HG03095 (cell line): ENCODE results near the gene ID4.

Experiments used
- ATAC-seq: cut with Tn5 transposase; IDR thresholded peaks from one replicate; pipeline ENCODE4 v1.9.1; 2021; ENCODE audit warnings: moderate library complexity; ENCODE audit not compliant: unreplicated experiment

The ID4 gene

DNA sequence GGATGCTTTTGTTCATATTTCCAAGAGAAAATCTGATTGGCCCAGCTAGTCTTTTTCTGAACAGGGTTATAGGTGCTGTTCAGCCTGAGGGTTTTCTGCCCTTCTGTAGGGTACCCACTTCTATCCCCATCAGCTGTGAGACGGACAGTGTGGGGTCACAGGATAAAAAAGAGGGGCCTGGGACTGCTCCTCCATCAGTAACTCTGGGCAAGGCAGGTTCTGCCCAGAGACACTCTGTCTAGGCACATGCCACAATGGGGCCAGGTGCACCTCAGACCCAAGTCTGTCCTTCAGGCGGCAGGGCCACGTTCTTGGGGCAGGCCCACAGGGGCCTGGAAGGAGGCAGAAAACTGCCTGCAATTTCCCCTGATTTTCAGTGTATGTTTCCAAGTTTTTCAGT is 20.0 kb downstream of the ID4 start:
- no peak for ATAC-seq

DNA sequence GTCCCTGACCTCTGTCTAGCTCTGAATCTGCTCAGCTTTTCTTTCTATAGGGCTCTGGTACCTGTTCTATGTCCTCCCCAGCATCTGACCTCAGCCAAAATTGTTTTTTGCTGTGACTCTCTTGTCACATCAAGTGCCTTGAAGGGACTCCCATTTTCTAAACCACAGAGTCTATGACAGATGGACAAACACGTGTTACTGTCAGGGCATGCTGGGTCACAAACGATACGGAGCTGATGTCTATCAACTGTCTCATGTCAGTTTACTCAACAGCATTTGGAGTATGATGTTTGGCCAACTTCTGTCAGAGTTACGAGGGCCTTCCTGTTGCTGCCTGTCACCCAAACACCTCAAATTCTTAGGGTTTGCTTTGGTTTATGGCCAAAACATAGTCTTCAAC is 20.5 kb downstream of the ID4 start:
- no peak for ATAC-seq

DNA sequence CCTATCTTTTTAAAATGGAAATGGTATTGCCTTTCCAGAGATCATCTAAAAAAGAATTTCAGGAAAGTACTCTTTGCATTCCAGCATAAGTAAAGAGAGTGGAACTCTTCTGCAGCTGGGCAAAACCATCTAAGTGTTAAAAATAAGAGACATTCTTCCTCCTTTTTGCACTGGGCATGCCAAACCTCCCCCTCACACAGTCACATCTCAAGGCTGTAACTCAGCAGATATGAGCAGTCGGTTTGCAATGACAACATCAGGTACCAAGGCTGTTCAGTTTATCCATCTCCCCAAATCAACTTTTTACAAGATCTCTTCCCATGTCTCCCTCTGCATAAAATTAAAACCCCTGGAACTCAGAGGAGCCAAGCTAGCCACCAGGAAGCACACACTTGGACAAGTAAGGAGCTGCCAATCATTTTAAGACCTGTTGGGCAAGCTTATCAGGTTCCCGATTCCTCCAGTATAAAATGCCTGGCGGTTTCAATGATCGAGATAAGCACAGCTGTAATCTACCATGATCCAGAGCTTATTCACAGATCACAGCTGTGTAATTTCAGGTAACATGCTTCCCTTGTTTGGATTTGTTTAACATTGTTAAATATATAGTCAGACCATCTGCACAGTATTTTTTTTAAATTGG is 23.2 kb downstream of the ID4 start:
- ATAC-seq, result no peak

DNA sequence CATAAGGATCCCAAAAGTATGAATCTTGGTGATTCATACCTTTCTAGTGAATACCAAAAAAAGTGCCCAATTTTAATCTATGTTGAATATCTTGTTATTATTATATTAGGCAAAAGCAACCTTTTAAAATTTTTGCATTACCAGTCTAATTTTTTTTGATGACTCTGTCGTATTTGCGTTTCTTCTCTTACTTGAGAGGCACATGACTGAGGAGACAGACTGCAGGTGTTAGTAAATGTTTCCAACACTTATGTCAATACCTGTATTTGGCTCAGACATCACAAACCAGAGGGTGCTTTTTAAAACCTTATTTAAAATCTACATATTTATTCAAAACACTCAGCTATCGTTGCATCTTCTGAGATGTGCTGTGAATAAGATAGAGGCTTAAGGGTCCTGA is 27.1 kb downstream of the ID4 start:
- ATAC-seq, result no peak

DNA sequence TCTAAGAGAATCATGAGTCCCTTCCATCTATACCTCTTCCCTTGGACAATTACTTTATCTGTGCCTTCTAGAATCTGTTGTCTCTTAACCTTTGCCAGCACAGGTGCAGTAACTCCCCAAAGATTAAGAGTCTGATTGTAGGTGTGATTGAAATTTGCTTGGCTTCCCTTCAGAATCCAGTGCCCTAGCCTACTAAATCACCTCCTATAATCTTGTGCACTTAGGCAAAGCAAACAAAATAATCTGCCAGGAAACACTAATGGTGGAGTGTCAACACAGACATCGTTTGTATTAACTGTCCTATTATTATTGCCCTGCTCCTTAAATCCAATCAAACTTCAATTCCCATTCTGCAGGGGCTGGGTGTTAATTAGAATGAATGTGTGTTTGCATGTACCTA is 28.0 kb downstream of the ID4 start:
- no peak for ATAC-seq

DNA sequence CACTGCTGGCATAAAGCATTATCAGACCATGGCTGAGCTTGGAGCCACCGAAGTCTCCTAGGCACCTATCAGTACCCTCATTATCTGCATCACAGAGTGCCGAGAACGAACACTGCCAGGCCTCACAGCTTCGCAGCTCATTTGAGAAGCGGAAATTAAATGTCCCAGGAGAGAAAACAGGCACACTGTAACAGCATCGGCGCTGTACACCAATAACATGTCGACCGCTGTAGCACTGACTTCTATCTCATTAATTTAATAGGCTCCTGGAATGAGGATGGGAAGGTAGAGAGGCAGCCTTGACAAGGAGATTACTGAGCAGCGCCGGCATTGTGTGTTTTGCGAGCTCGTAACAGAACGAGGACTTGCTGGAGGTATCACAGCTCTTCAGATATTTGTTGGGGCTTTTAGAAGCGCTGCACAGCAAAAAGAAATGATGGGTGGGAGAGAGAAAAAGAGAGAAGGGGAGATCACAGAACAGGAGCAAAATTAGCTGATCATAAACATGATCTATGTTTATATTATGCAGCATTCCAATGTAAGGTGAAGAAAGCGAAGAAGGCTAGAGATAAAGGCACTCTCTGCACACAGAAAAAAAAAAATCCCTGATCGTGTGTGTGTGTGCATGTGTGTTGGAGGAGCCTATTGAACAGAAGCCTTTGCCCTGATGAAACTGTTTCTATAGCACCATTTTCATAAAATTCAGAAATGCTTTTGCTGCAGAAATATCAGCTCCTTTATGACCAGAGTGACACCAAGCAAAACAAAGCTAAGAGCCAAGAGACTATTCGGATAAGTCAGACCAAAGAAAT is 29.2 kb downstream of the ID4 start:
- ATAC-seq, result no peak

DNA sequence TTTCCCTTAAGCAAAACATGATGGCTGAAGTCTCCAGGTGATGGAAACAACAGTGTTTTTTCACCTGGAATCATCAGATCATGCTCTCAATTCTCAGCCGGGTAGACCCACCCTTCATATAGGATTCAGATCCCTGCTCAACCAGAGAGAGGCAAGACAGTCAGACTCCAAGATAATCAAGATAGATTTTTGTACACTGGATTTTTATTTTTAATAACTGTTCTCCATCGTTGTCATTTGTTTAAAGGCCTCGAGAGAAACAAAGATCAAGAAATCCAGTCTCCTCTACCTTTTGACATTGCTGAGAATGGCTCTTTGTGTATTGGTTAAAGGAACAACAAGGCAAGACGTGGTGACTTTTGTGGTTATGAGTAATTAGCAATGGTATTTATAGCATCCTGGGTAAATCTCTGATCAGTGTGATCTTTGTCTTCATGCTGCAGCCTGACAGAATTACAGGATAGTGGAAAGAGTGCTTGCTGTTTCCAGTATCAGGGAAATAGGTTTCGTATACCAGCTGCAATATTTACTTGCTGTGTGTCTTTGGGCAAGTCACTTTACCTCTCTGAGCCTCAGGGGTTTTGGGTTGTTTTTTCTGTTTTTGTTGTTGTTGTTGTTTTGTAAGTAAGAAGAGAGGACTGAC is 29.9 kb downstream of the ID4 start:
- ATAC-seq, result no peak

DNA sequence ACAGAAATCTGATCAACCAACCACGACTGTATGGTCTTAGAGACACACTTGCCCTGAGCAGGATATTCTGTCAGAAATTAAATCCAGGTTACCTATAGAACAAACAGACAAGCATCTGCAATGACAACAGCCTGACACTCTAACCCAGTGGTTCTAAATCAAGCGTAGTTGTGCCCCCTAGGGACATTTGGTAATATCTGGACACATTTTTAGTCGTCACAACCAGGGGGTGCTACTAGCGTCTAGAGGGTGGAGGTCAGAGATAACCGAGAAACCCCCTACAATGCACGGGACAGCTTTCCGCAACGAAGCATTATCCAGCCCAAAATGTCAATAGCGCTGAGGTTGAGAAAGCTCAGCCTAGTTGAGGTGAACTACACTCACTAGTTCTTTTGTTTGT is 32.3 kb downstream of the ID4 start:
- ATAC-seq, result no peak

DNA sequence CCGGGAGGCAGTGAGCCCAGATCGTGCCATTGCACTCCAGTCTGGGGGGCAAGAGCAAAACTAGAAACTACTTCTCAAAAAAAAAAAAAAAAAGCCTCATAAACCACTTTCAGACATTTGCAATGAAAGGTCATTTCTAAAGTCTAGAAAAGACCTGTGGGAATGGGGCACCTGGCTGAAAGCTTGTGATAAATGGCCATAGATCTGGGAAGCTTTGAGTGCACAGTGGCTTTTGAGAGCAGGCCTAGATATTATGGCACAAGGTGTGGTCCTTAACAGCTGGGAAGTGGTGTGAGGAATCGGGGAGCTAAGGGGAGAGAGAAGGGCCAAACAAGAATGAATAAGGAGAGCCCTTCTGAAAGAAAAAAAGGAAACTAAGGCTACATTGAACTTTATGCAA is 33.2 kb downstream of the ID4 start:
- ATAC-seq, result no peak

DNA sequence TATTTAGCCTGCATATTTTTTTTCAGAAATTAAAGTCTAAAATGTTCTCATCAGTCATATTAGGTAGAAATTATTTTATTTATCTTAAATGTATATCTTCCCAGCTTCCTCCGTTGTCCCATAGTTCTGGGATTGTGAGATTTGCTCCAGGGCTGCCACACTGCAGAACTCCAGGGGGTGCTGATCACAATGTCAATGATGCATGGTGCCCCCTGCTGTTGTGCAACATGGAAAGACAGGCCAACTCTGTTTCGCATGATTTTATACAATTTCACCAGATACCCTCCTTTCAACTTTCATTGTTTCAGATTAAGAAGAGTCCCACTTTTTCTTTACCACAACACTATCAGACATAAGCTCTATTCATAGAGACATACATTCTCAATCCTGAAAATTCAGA is 35.9 kb downstream of the ID4 start:
- ATAC-seq, result no peak

DNA sequence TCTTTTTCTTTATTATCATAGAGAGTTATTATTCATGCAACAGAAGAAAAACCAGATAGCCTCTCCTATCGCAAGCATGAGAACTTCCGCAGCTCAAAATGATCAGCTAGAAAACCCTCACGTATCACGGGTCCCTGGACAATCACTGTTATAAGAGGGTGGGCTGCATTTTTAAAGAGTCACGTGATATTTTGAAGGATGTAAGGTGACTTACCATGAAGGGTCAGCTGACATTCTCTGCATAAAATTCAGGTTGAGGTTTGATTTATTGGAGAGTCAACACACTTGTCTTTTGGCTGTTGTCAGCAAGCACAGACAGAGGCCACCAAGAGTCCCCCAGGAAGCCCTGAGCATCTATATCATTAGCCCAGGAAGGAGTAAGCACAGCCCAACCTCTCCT is 39.5 kb downstream of the ID4 start:
- ATAC-seq, result no peak

DNA sequence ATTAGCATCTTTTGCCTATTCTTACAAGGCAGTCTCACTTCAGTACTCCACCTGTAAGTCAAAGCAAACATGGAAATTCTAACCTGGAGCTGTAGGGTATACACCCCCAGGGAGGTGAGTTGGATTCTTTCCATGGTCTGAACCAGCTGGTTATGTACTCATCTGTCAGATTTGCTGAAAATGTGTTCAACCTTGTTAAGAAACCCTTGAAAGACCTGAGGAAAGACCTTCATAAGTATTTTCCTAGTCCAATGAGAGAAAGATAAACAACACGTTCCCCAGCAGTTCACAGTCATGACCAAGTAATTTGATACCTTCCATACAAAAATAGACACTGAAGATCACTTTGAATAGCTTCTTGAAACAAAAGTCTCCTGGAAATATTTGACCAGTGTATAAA is 42.5 kb downstream of the ID4 start:
- ATAC-seq, result no peak

DNA sequence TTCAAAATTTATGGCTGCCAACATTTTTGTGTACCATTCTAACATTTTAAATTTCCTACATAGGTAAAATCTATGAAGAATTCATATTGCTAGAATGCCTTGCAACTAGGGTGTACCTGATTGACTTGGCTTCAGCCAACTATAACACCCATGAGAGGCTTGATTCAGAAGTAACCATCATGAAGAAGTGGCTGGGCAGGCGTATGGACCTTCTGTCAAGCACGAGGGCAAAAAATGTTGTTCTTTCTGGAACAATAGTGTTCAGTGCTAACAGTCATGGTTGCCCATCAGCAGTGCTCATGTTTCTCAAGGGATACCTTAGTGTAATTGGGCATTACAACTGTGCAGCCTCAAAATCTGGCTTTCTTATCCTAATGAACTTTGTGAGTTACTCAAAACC is 42.9 kb downstream of the ID4 start:
- no peak for ATAC-seq

DNA sequence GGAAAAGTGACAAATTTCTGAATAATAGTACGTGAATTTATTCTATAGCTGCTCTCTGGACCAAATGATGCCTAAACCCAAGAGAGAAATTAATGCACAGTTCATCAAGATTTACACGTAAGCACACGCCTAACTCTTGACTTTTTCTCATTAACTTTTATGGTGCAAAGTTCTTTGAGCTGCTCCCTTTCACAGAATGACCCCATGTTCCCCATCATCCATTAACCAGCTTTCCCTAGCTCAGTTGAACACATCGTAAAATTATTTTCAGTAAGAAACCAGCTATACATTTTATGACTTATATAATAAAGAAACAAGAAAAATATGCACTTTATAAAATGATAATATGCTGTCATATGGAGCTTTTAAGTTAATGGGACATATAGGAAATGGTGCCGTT is 54.3 kb downstream of the ID4 start:
- no peak for ATAC-seq
